Measurements from ENCODE around the gene EFCAB8.

Gene EFCAB8

DNA sequence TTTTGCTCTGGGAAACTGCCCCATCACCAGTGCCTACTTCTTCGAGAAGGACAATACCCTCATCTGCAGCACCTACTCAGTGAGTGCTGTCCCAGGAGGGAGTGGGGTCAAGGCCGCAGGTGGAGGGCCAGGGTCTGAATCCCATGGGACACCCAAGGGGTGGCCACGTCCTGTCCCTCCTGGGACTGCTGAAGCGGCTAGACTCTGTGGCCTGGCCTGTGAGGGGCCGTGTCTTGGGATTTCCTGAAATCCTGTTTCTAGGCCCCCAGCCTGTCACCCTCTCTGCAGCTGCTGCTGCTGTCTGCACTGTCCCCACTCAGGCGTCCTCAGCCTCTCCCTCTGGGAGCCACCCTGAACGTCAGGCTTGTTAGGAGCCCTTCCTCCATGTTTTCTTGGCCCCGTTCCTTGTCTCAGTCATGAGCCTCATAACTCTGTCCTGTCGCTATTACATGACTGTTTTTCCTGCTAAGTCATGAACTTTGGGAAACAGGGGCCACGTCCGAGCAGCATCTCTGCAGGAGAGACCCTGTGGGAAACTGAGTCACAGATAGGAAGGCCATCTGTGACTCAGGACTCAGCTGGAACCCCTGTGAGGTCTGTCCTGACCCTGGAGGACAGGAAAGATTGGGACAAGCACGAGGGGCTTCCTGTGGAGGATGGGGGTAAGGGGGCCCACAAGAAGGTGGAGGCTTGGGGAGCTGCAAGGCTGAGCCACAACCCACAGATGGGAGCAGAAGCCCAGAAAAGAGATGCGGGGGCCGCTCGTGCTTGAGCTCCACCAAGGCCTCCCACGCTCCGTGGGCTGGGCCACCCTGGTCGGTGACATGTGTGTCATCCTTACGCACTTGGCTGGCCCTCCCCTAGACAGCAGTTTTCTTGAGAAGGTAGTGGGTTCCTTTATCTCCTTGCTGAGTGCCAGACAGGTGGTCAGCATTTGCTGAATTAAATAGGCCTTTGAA, 49.9 kb downstream of the EFCAB8 start:
- Histone ChIP-seq H3K4me1 (ENCODE audit: control insufficient read depth, insufficient read depth, low read length) (no peaks in the 10 kb centered on the region), H3K27ac (ENCODE audit: low read depth, low read length) (no peak overlapping the region), H3K4me3 (ENCODE audit: low read length) (no peak overlapping the region), H3K36me3 (ENCODE audit: control insufficient read depth, insufficient read depth, low read length) (no peaks in the 10 kb centered on the region), H3K9ac (ENCODE audit: low read length) (no peak overlapping the region), H3K27me3 (ENCODE audit: control insufficient read depth, insufficient read depth, low read length) (no peaks in the 10 kb centered on the region)

DNA sequence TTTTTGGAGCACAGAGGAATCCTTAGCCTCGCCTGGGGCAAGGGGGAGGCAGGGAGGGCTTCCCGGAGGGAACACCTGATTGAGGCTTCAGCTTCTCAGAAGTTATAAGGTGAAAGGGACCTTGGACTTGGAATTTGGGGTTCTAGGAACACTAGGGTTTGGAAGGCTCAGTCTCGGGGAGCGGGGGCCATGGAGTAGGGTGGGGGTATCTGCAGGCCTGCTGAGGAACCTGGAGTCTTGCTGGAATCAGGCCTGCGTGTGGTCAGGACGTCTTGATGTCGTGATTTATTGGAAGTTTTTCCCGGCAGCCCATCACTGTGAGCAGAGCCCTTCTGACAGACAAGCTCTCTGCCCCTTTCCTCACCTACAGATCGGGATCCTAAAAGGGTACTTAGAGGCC, 50.7 kb downstream of the EFCAB8 start:
- H3K27me3 ChIP-seq (ENCODE audit: control insufficient read depth, insufficient read depth, low read length), result no peaks in the 10 kb centered on the region
- H3K27ac ChIP-seq (ENCODE audit: low read depth, low read length), result no peak overlapping the region
- no peaks in the 10 kb centered on the region for H3K36me3 ChIP-seq (ENCODE audit: control insufficient read depth, insufficient read depth, low read length)
- no peak overlapping the region for H3K9ac ChIP-seq (ENCODE audit: low read length)
- no peak overlapping the region for H3K4me3 ChIP-seq (ENCODE audit: low read length)
- no peaks in the 10 kb centered on the region for H3K4me1 ChIP-seq (ENCODE audit: control insufficient read depth, insufficient read depth, low read length)

DNA sequence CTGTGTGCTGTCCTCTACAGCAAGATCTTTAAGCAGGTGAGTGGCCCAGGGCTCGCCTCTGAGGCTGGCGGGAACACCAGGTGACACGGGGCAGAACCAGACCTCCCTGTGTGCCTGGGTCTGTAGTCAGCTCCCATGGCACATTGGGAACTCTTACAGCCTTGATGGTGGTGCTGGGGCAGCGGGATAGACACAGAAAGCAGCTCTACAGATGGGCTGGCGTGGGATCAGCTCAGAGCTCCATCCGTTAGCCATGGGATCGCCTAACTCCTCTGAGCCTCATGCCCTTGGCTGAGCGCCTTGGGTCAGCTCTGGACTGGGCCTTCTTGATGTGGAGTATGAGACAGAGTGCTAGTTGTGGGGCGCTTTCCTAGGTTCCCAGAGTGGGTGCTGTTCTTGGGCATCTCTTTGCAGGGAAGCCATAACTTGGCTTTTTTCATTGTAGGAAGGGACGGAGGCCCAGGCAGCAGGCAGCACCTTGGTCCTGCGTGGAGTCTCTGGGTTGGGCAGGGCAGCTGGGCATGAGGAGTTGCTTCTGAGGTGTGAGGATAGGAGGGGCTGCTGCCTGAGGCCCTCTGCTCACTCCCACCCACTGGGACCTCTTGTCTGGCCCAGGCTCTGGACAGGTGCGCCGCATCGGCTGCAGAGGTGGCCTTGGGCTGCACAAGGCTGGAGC, 51.3 kb downstream of the EFCAB8 start:
- H3K27ac ChIP-seq (ENCODE audit: low read depth, low read length), result no peak overlapping the region
- no peaks in the 10 kb centered on the region for H3K4me1 ChIP-seq (ENCODE audit: control insufficient read depth, insufficient read depth, low read length)
- H3K36me3 ChIP-seq (ENCODE audit: control insufficient read depth, insufficient read depth, low read length), result no peaks in the 10 kb centered on the region
- no peaks in the 10 kb centered on the region for H3K27me3 ChIP-seq (ENCODE audit: control insufficient read depth, insufficient read depth, low read length)
- no peak overlapping the region for H3K9ac ChIP-seq (ENCODE audit: low read length)
- no peak overlapping the region for H3K4me3 ChIP-seq (ENCODE audit: low read length)

DNA sequence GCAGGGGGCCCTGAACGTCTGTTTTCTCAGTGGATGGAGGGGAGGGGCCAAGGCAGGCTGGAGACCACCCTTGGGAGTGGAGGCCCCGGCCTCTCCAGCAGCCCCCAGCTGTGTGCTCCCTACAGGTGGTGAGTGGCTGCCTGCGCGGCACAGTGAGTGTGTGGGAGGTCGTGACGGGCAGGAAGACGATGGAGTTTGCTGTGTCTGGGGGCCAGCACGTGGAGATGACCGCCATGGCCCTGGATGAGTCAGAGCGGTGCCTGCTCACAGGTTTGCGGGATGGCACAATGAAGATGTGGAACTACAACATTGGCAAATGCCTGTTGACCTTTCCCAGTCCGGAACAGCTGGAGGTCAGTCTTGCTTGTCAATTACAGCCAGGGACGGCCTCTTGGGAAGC, 52.6 kb downstream of the EFCAB8 start:
- Histone ChIP-seq H3K4me3 (ENCODE audit: low read length) (no peak overlapping the region), H3K27ac (ENCODE audit: low read depth, low read length) (no peak overlapping the region), H3K4me1 (ENCODE audit: control insufficient read depth, insufficient read depth, low read length) (no peaks in the 10 kb centered on the region), H3K27me3 (ENCODE audit: control insufficient read depth, insufficient read depth, low read length) (no peaks in the 10 kb centered on the region), H3K36me3 (ENCODE audit: control insufficient read depth, insufficient read depth, low read length) (no peaks in the 10 kb centered on the region), H3K9ac (ENCODE audit: low read length) (no peak overlapping the region)

DNA sequence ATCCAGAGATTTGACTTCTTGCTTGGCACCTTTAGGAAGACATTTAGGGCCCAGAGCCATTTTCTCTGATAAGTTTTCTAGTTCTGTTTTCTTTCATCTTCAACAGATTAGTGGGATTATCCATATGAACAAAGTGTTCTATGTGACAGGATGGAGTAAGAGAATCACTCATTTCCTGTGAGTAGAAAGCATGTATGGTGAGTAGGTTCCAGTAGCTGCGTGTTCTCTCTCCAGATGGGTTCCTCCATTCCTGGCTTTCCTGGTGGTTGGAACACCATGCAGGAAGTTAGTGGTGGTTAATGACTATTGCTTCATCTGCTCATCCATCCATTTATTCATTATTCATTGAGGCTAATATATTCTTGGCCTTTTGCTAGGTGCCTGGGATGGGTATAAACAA, 54.0 kb downstream of the EFCAB8 start:
- Histone ChIP-seq H3K4me3 (ENCODE audit: low read length) (no peak overlapping the region), H3K27me3 (ENCODE audit: control insufficient read depth, insufficient read depth, low read length) (no peaks in the 10 kb centered on the region), H3K9ac (ENCODE audit: low read length) (no peak overlapping the region), H3K27ac (ENCODE audit: low read depth, low read length) (no peak overlapping the region), H3K4me1 (ENCODE audit: control insufficient read depth, insufficient read depth, low read length) (no peaks in the 10 kb centered on the region), H3K36me3 (ENCODE audit: control insufficient read depth, insufficient read depth, low read length) (no peaks in the 10 kb centered on the region)

DNA sequence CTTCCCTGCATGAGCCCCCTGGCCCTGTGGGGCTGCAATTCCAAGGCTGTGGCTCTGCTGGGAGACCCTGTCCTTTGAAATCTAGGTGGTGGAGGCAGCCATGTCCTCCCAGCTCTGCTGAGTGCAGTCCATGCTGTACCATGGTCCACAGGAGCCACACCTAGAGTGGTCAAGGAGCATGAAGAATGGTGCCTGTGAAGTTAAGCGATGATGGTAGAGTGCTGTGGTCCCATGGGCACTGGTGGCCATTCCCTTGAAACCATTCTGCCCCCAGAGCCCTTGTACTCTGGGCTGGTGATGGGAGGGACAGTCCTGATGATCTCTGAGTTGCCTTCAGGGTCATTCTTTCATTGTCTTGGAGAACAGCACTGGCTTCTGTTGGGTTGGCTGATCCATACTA, 55.3 kb downstream of the EFCAB8 start:
- H3K27ac ChIP-seq (ENCODE audit: low read depth, low read length), result no peak overlapping the region
- no peaks in the 10 kb centered on the region for H3K27me3 ChIP-seq (ENCODE audit: control insufficient read depth, insufficient read depth, low read length)
- no peak overlapping the region for H3K9ac ChIP-seq (ENCODE audit: low read length)
- H3K4me1 ChIP-seq (ENCODE audit: control insufficient read depth, insufficient read depth, low read length), result no peaks in the 10 kb centered on the region
- H3K36me3 ChIP-seq (ENCODE audit: control insufficient read depth, insufficient read depth, low read length), result no peaks in the 10 kb centered on the region
- H3K4me3 ChIP-seq (ENCODE audit: low read length), result no peak overlapping the region

DNA sequence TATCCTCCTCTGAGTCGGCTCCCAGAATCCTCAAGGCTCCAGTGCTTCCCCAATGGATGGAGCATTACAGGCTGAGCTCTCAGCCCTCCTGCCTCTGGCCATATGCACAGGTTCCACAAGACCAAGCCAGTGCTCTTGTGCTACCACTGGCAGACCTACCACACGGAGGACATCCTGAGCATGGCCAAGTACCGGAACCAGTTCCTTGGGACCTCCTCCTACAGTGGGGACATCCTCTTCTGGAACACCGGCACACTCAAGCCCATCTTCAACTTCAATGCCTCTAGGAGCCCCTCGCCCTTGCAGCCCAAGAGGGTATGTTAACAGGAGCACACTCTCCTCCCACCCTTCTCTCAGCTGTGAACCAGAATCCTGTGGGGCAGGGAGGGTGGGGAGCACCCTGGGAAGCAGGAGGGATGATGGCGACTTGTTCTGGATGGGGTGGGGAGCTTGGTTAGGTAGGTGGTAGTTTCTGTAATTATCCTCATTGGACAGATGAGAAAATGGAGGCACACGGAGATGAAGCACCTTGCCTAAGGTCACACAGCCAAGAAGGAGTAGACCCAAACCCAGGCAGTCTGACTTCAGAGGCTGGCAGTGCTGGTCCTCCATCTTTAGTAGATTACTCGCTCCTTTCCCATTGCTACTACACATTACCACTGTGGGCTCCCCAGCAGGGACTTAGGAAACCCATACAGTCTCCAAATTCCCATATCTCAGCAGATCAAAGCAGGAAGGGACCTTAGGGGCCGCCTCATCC, 58.6 kb downstream of the EFCAB8 start:
- Histone ChIP-seq H3K36me3 (ENCODE audit: control insufficient read depth, insufficient read depth, low read length) (no peaks in the 10 kb centered on the region), H3K9ac (ENCODE audit: low read length) (no peak overlapping the region), H3K4me3 (ENCODE audit: low read length) (no peak overlapping the region), H3K27me3 (ENCODE audit: control insufficient read depth, insufficient read depth, low read length) (no peaks in the 10 kb centered on the region), H3K27ac (ENCODE audit: low read depth, low read length) (no peak overlapping the region), H3K4me1 (ENCODE audit: control insufficient read depth, insufficient read depth, low read length) (no peaks in the 10 kb centered on the region)

DNA sequence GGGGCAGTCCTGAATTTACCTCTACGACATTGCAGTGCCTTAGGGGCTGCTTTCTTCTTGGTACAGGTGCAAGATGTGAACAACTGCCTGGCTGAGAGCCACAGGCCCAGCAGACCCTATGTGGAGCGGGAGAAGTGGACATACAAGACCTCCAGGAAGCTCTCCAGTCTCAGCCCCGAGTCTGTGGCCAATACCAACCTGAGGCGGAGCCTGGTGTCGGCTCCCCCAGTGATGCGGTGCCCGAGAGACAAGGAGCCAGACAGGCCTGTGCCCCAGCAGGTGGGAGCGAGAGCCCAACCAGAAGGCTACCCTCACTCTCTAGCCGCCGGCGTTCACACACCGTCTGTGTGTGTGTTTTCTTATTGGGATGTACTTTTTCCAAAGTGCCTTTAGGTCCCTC, 59.6 kb downstream of the EFCAB8 start:
- no peaks in the 10 kb centered on the region for H3K36me3 ChIP-seq (ENCODE audit: control insufficient read depth, insufficient read depth, low read length)
- H3K27ac ChIP-seq (ENCODE audit: low read depth, low read length), result no peak overlapping the region
- H3K9ac ChIP-seq (ENCODE audit: low read length), result no peak overlapping the region
- H3K4me3 ChIP-seq (ENCODE audit: low read length), result no peak overlapping the region
- H3K4me1 ChIP-seq (ENCODE audit: control insufficient read depth, insufficient read depth, low read length), result no peaks in the 10 kb centered on the region
- H3K27me3 ChIP-seq (ENCODE audit: control insufficient read depth, insufficient read depth, low read length), result no peaks in the 10 kb centered on the region

DNA sequence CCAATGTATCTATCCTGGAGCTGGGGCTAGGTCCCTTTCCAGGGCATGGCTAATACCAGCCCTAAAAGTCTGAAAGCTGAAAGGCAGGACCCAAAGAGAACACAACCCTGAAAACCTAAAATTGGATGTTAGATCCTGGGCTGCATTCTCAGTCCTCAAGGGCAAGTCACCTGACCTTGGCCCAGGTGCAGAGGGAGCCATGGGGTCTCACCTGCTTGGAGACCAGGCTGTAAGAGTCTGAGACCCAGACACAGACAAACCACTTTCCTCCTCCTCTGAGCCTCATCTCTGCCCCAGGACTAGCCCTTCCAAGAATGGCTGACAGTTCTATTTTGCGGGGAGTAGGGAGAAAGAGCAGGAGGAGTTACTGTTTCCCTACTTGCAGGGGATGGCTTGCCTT, 60.0 kb downstream of the EFCAB8 start:
- Histone ChIP-seq H3K4me3 (ENCODE audit: low read length) (no peak overlapping the region), H3K4me1 (ENCODE audit: control insufficient read depth, insufficient read depth, low read length) (no peaks in the 10 kb centered on the region), H3K9ac (ENCODE audit: low read length) (no peak overlapping the region), H3K27ac (ENCODE audit: low read depth, low read length) (no peak overlapping the region), H3K27me3 (ENCODE audit: control insufficient read depth, insufficient read depth, low read length) (no peaks in the 10 kb centered on the region), H3K36me3 (ENCODE audit: control insufficient read depth, insufficient read depth, low read length) (no peaks in the 10 kb centered on the region)

DNA sequence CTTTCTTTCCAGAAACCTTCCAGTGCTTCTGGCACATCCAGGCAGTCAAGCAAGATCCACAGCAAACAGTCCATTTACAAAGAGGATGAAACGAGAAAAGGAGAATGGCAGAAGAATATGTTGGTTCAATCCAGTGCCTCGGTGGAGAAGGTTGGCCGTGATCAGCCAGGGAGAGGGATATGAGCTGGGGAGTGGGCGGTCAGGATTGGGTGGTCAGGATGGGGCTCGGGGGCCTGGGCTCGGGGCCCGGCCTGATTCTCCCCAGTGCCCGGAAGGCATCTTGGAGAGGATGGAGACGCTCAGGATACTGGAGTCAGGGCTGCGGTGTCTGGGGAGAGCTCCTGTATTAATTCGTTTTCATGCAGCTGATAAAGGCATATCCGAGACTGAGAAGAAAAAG, 61.3 kb downstream of the EFCAB8 start:
- Histone ChIP-seq H3K4me3 (ENCODE audit: low read length) (no peak overlapping the region), H3K9ac (ENCODE audit: low read length) (no peak overlapping the region), H3K27ac (ENCODE audit: low read depth, low read length) (no peak overlapping the region), H3K36me3 (ENCODE audit: control insufficient read depth, insufficient read depth, low read length) (no peaks in the 10 kb centered on the region), H3K27me3 (ENCODE audit: control insufficient read depth, insufficient read depth, low read length) (no peaks in the 10 kb centered on the region), H3K4me1 (ENCODE audit: control insufficient read depth, insufficient read depth, low read length) (no peaks in the 10 kb centered on the region)

DNA sequence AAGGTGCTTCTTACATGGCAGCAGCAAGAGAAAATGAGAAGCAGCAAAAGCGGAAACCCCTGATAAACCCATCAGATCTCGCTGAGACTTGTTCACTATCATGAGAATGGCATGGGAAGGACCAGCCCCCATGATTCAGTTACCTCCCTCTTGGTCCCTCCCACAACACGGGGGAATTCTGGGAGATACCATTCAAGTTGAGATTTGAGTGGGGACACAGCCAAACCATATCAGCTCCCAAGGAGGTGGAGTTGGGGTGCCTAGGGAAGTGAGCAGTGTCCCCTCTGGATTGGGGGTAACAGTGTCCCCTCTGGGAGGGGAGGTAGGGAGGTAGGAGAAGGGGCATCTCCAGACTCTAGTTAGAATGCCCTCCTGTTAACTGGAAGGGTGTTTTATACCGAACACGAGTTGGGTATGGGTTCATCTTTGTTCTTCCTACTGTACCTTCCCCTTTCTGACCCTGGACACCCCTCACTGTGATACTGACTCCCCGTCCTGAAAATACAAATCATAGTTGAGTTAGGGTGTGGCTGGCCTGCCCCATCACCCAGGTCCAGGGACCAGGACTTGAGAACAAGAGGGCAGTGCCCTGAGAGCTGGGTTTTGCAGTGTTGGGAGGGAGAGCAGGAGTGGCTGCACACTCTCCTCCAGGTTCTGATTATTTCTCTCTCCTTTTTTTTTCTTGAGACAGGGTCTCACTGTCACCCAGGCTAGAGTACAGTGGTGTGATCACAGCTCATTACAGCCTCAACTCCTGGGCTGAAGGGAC, 62.0 kb downstream of the EFCAB8 start:
- Histone ChIP-seq H3K4me1 (ENCODE audit: control insufficient read depth, insufficient read depth, low read length) (no peaks in the 10 kb centered on the region), H3K27ac (ENCODE audit: low read depth, low read length) (no peak overlapping the region), H3K27me3 (ENCODE audit: control insufficient read depth, insufficient read depth, low read length) (no peaks in the 10 kb centered on the region), H3K36me3 (ENCODE audit: control insufficient read depth, insufficient read depth, low read length) (no peaks in the 10 kb centered on the region), H3K4me3 (ENCODE audit: low read length) (no peak overlapping the region), H3K9ac (ENCODE audit: low read length) (no peak overlapping the region)

DNA sequence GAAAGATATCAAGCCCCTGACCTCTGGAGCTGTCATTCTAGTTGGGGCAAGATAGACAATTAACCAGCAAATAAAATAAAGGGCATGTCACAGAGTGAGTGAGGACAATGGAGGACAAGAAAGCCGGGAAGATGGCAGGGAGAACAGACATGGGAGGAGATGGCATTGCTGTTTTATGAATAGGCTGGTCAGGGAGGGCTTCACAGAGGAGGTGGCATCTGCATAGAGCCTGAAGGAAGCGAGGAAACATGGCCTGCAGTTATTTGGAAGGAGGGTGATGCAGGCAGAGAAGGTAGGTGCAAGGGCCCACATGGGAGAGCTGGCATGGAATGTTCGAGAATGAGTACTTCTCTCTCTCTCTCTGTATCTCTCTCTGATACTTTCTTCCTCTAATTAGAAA, 63.7 kb downstream of the EFCAB8 start:
- H3K27ac ChIP-seq (ENCODE audit: low read depth, low read length), result no peak overlapping the region
- no peaks in the 10 kb centered on the region for H3K4me1 ChIP-seq (ENCODE audit: control insufficient read depth, insufficient read depth, low read length)
- H3K27me3 ChIP-seq (ENCODE audit: control insufficient read depth, insufficient read depth, low read length), result no peaks in the 10 kb centered on the region
- no peak overlapping the region for H3K9ac ChIP-seq (ENCODE audit: low read length)
- H3K36me3 ChIP-seq (ENCODE audit: control insufficient read depth, insufficient read depth, low read length), result no peaks in the 10 kb centered on the region
- H3K4me3 ChIP-seq (ENCODE audit: low read length), result no peak overlapping the region

All from rectal smooth muscle tissue (tissue), 1 donor.